Measurements from ENCODE around the gene SLAIN2. TPM values are rescaled to one million over a fixed set of nuclear protein-coding genes. Genes with fewer than 3 reads are reported as not detected.
"Not testable (repeated sequence)": the region's sequence is repeated elsewhere in the genome, so short reads cannot be mapped to it uniquely, and the experiment has no call there.

Gene SLAIN2
- total RNA-seq, 1 donor from 2014 or later: 47.6 TPM

DNA sequence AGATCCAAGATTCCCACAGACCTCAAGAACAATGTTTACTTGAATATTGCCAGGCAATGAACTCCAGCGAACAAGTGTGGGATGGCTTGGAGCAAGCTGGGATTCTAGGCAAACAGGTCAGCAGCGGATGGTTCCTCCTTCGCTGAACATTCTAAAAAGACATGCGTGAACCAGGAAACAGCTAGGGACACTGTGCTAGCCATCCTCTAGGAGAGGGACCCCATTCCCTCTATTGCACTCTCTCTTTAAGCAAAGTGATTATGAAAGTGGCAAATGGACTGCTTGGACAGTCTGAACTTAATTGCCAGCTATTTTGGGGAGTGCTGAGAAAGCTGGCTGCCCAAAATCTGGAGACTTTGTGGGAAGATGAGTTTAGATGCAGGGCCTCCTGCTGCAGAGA, 41.8 kb upstream of the SLAIN2 start:
- Mint-ChIP-seq H3K36me3 (ENCODE audit: low read depth) (no peaks in the 10 kb centered on the region), H3K4me1 (no peaks in the 10 kb centered on the region), H3K27ac (ENCODE audit: unreplicated experiment) (no peak overlapping the region), H3K4me3 (no peak overlapping the region), H3K27me3 (ENCODE audit: low read depth) (no peaks in the 10 kb centered on the region), H3K9me3 (no peaks in the 10 kb centered on the region)
- no peak for DNase-seq (ENCODE audit: low read depth, low spot score)
- TF ChIP-seq, protein P1, sequence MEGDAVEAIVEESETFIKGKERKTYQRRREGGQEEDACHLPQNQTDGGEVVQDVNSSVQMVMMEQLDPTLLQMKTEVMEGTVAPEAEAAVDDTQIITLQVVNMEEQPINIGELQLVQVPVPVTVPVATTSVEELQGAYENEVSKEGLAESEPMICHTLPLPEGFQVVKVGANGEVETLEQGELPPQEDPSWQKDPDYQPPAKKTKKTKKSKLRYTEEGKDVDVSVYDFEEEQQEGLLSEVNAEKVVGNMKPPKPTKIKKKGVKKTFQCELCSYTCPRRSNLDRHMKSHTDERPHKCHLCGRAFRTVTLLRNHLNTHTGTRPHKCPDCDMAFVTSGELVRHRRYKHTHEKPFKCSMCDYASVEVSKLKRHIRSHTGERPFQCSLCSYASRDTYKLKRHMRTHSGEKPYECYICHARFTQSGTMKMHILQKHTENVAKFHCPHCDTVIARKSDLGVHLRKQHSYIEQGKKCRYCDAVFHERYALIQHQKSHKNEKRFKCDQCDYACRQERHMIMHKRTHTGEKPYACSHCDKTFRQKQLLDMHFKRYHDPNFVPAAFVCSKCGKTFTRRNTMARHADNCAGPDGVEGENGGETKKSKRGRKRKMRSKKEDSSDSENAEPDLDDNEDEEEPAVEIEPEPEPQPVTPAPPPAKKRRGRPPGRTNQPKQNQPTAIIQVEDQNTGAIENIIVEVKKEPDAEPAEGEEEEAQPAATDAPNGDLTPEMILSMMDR (conservative IDR thresholded peaks at IDR 0.05): no peak

DNA sequence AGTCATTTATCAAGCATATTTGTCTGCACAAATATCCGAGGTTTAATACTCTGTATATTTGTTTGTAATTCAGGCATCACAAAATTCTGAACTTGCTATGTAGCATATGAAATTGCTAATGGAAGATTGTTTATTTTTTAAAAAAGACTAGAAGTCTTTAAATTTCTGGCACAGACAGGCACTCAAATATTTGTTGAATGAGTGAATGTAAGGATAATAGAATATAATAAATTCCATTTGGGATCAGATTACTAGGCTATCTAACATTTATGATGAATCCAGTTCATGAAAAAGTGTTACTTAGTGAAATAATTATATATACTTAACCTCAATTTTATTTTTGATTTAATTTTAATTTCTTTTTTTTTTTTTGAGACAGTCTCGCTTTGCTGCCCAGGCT, 41.3 kb upstream of the SLAIN2 start:
- no peaks in the 10 kb centered on the region for H3K27me3 Mint-ChIP-seq (ENCODE audit: low read depth)
- no peaks in the 10 kb centered on the region for H3K4me1 Mint-ChIP-seq
- no peak for DNase-seq (ENCODE audit: low read depth, low spot score)
- no peak overlapping the region for H3K4me3 Mint-ChIP-seq
- TF ChIP-seq, protein P1 (conservative IDR thresholded peaks at IDR 0.05): no peak
- no peaks in the 10 kb centered on the region for H3K36me3 Mint-ChIP-seq (ENCODE audit: low read depth)
- H3K9me3 Mint-ChIP-seq: no peaks in the 10 kb centered on the region
- H3K27ac Mint-ChIP-seq (ENCODE audit: unreplicated experiment): no peak overlapping the region

DNA sequence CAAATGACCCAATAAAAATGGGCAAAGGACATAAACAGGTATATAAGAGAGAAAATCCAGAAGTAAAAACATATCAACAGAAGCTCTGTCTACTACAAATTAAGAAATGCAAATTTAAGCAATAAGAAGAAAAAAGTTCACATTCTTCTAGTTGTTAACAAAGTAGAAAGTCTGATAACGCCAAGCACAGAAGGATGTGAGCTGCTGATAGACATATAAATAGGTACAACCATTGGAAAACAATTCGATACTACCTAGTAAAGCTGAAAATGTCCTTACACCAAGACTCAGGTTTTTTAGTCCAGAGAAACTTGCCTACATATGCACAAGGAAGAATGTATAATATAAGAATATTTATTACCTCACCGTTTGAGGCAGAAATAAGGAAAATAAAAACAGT, 35.8 kb upstream of the SLAIN2 start:
- H3K27ac Mint-ChIP-seq (ENCODE audit: unreplicated experiment): no peak overlapping the region
- no peaks in the 10 kb centered on the region for H3K9me3 Mint-ChIP-seq
- H3K4me3 Mint-ChIP-seq: no peak overlapping the region
- H3K27me3 Mint-ChIP-seq (ENCODE audit: low read depth): no peaks in the 10 kb centered on the region
- no peaks in the 10 kb centered on the region for H3K4me1 Mint-ChIP-seq
- no peak for DNase-seq (ENCODE audit: low read depth, low spot score)
- TF ChIP-seq, protein P1 (conservative IDR thresholded peaks at IDR 0.05): no peak
- no peaks in the 10 kb centered on the region for H3K36me3 Mint-ChIP-seq (ENCODE audit: low read depth)

DNA sequence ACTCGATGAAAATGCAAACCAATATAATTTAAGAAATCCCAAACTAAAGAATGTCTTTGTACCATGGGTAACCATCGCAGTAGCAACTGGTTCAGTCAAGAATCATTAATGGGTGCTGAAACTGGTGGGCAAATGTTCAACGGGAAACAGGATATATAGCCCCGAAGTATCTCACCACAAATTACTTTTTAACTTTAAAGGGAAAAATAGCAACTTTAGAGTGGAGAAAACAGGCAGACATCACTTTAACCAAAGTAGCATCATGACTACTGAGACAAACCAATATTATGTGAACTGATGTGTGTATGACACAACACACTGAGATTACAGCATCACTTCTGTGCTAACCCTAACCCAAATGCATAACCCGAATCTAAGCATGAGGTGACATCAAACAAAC, 33.8 kb upstream of the SLAIN2 start:
- H3K4me1 Mint-ChIP-seq: no peaks in the 10 kb centered on the region
- H3K27ac Mint-ChIP-seq (ENCODE audit: unreplicated experiment): no peak overlapping the region
- H3K27me3 Mint-ChIP-seq (ENCODE audit: low read depth): no peaks in the 10 kb centered on the region
- H3K9me3 Mint-ChIP-seq: peaks cover 3% of the 10 kb centered on the region
- DNase-seq (ENCODE audit: low read depth, low spot score): no peak
- TF ChIP-seq, protein P1 (conservative IDR thresholded peaks at IDR 0.05): no peak
- H3K4me3 Mint-ChIP-seq: no peak overlapping the region
- H3K36me3 Mint-ChIP-seq (ENCODE audit: low read depth): no peaks in the 10 kb centered on the region

DNA sequence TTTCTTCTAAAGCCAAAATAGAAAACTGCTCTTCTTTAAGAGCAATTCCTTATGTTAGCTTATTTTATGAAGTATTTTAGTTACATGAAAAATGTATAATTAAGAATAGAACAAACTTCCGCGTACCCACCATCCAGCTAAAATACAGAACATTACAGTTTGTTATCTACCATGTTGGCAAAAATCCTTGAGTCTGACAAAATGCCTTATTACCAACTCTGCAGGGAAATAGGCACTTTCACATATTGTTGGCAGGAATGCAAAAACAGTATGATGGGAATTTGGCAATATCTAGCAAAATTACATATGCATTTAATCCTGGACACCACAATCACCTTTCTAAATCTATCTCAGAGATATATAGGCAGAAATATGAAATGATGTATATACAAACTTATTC, 32.4 kb upstream of the SLAIN2 start:
- TF ChIP-seq, protein P1 (conservative IDR thresholded peaks at IDR 0.05): no peak
- peaks cover 3% of the 10 kb centered on the region for H3K9me3 Mint-ChIP-seq
- no peaks in the 10 kb centered on the region for H3K27me3 Mint-ChIP-seq (ENCODE audit: low read depth)
- H3K4me1 Mint-ChIP-seq: no peaks in the 10 kb centered on the region
- DNase-seq (ENCODE audit: low read depth, low spot score): no peak
- H3K36me3 Mint-ChIP-seq (ENCODE audit: low read depth): peaks cover 2% of the 10 kb centered on the region
- no peak overlapping the region for H3K27ac Mint-ChIP-seq (ENCODE audit: unreplicated experiment)
- H3K4me3 Mint-ChIP-seq: no peak overlapping the region

DNA sequence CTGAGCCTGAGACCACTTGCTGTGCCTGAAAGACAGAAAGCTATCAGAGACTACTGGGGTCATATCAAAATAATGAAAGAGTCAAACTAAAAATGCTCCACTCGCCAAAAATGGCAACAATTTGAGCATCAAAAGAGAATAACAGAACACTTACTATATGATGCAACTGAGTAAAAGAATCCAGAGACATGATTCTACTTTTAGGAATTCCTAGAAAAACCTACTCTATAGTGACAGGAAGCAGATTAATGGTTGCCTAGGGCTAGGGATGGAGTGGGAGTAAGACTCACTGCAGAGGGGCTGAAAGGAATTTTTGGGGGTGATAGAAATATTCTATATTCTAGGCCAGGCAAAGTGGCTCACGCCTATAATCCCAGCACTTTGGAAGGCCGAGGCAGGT, 29.4 kb upstream of the SLAIN2 start:
- Mint-ChIP-seq H3K36me3 (ENCODE audit: low read depth) (peaks cover 4% of the 10 kb centered on the region), H3K27me3 (ENCODE audit: low read depth) (no peaks in the 10 kb centered on the region), H3K9me3 (peaks cover 3% of the 10 kb centered on the region), H3K4me3 (no peak overlapping the region), H3K4me1 (no peaks in the 10 kb centered on the region), H3K27ac (ENCODE audit: unreplicated experiment) (no peak overlapping the region)
- no peak for DNase-seq (ENCODE audit: low read depth, low spot score)
- TF ChIP-seq, protein P1 (conservative IDR thresholded peaks at IDR 0.05): no peak

DNA sequence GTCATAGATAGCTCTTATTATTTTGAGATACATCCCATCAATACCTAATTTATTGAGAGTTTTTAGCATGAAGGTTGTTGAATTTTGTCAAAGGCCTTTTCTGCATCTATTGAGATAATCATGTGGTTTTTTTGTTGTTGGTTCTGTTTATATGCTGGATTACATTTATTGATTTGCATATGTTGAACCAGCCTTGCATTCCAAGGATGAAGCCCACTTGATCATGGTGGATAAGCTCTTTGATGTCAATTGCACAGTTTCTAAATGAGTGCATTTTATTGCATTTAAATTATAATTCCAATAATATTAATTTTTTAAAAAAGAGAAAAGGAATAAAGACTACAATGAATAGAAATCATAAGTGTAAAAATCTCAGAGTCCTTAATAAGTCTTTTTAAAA, 26.6 kb upstream of the SLAIN2 start:
- not testable (repeated sequence) for H3K27ac Mint-ChIP-seq (ENCODE audit: unreplicated experiment); DNase-seq (ENCODE audit: low read depth, low spot score); H3K27me3 Mint-ChIP-seq (ENCODE audit: low read depth); H3K4me3 Mint-ChIP-seq; H3K4me1 Mint-ChIP-seq; H3K9me3 Mint-ChIP-seq; H3K36me3 Mint-ChIP-seq (ENCODE audit: low read depth)

All from neural crest cell (in vitro differentiated cells).